ENCODE data around the gene FRY.

DNA sequence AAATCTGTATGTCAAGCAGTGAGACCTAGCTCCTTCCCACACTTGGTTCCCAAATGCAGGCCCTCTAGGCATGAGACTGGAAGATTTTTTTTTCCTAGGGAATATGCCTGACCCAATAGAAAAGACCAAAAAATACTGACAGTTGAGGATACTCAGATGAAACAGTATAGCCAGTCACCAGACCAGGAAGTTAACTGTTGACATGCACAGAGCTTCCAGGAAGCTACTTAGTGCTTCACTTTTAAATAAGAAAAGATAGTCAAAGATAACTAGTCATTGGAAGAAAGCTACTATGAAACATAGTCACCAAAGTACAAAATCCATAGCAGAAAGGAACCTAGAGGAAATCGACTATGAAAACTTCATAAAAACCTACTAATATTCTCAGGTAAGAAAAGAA, 316.1 kb downstream of the FRY start:
- TF ChIP-seq, protein P1, sequence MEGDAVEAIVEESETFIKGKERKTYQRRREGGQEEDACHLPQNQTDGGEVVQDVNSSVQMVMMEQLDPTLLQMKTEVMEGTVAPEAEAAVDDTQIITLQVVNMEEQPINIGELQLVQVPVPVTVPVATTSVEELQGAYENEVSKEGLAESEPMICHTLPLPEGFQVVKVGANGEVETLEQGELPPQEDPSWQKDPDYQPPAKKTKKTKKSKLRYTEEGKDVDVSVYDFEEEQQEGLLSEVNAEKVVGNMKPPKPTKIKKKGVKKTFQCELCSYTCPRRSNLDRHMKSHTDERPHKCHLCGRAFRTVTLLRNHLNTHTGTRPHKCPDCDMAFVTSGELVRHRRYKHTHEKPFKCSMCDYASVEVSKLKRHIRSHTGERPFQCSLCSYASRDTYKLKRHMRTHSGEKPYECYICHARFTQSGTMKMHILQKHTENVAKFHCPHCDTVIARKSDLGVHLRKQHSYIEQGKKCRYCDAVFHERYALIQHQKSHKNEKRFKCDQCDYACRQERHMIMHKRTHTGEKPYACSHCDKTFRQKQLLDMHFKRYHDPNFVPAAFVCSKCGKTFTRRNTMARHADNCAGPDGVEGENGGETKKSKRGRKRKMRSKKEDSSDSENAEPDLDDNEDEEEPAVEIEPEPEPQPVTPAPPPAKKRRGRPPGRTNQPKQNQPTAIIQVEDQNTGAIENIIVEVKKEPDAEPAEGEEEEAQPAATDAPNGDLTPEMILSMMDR (conservative IDR thresholded peaks at IDR 0.05; ENCODE audit: low read length): no peak
- no peak for TF ChIP-seq EZH2phosphoT487 (IDR thresholded peaks at IDR 0.05; ENCODE audit: borderline replicate concordance, low read depth, low read length)
